COR-L47 (cell line): ENCODE data around the gene GYS2.
A peak's percentile ranks its signal among the peaks of the same experiment; 100 is the strongest.

Experiments used
- DNase-seq: peaks from one replicate; lab custom pipeline; 2025; lab: John Stamatoyannopoulos, UW

Gene GYS2

GRCh38 chr12:21552635-21553328 is 51.9 kb downstream of the GYS2 start:
- DNase-seq = no peak

- no peak for DNase-seq
Observed at GRCh38 chr12:21551841-21552465, 52.7 kb downstream of the GYS2 start.

GRCh38 chr12:21547437-21547836 is 57.2 kb downstream of the GYS2 start:
- DNase-seq = no peak

GRCh38 chr12:21546716-21547115 is 57.9 kb downstream of the GYS2 start:
- DNase-seq = no peak

GRCh38 chr12:21545557-21545956 is 59.1 kb downstream of the GYS2 start:
- no peak for DNase-seq

GRCh38 chr12:21543151-21543550 is 61.5 kb downstream of the GYS2 start:
- DNase-seq = no peak

GRCh38 chr12:21542403-21542802 is 62.2 kb downstream of the GYS2 start:
- DNase-seq = no peak

- DNase-seq = no peak
Observed at GRCh38 chr12:21541773-21542172, 62.9 kb downstream of the GYS2 start.

- DNase-seq = no peak
Observed at GRCh38 chr12:21539797-21540196, 64.8 kb downstream of the GYS2 start.

GRCh38 chr12:21538061-21538653 is 66.5 kb downstream of the GYS2 start:
- no peak for DNase-seq

GRCh38 chr12:21529456-21529855 is 75.2 kb downstream of the GYS2 start:
- DNase-seq = no peak

- no peak for DNase-seq
Observed at GRCh38 chr12:21528953-21529352, 75.7 kb downstream of the GYS2 start.

- DNase-seq = peak; percentile 20
Observed at GRCh38 chr12:21527451-21528180, 77.0 kb downstream of the GYS2 start.

- no peak for DNase-seq
Observed at GRCh38 chr12:21526721-21527345, 77.8 kb downstream of the GYS2 start.

- DNase-seq = no peak
Observed at GRCh38 chr12:21526053-21526452, 78.6 kb downstream of the GYS2 start, which contains the start of gene SPX. SPX (plus strand) TSS chr12:21526296; CDS start chr12:21526473, 177 bp downstream.

- DNase-seq = no peak
Observed at GRCh38 chr12:21523148-21523547, 81.5 kb downstream of the GYS2 start.

- DNase-seq = no peak
Observed at GRCh38 chr12:21521541-21521940, 83.1 kb downstream of the GYS2 start.

- no peak for DNase-seq
Observed at GRCh38 chr12:21518451-21518850, 86.2 kb downstream of the GYS2 start.

- DNase-seq = no peak
Observed at GRCh38 chr12:21516281-21516680, 88.4 kb downstream of the GYS2 start.

- DNase-seq = no peak
Observed at GRCh38 chr12:21509768-21510167, 94.9 kb downstream of the GYS2 start.

- DNase-seq = no peak
Observed at GRCh38 chr12:21507849-21508248, 96.8 kb downstream of the GYS2 start.

- DNase-seq = no peak
Observed at GRCh38 chr12:21505888-21506287, 98.8 kb downstream of the GYS2 start.
